HepG2 (cell line): ENCODE data around the gene IPPK. TPM values are rescaled to one million over a fixed set of nuclear protein-coding genes. Genes with fewer than 3 reads are reported as not detected.

Experiments
- ATAC-seq: fragments of 200-7000 bp; cut with Tn5 transposase; 3 replicates; pipeline ENCODE4 v1.9.1; 2020; ENCODE audit warnings: mild to moderate bottlenecking, moderate library complexity
- BruUV-seq: library from RNA; stranded (reverse); fragments of 400-500 nt; replicated peaks from 2 replicates; lab custom pipeline; 2021; lab: Mats Ljungman, UMichigan
- CTCF ChIA-PET: fragments of 300-600 bp; formaldehyde crosslinking; extraction: SDS; loops from one replicate; lab custom pipeline; 2021; ENCODE audit warnings: low total read pairs, inconsistent platforms, low intra/inter-chr PET ratio; lab: Yijun Ruan, JAX
- POLR2A ChIA-PET: fragments of 350-600 bp; sonication (Branson Sonifier 250); formaldehyde crosslinking; loops from one replicate; lab custom pipeline; 2020; ENCODE audit warnings: antibody characterized with exemption, inconsistent platforms; lab: Yijun Ruan, JAX
- DNase-seq: peaks from one replicate; pipeline ENCODE4 v3.0.0-alpha.2; 2015; ENCODE audit warnings: low spot score
- FAIRE-seq: peaks from 3 replicates; lab custom pipeline; 2011; peaks lifted over from hg19 to GRCh38; lab: Jason Lieb, UNC
- H2AFZ ChIP-seq: one replicate; pipeline ENCODE4 v1.6.1; 2011; ENCODE audit warnings: low read length, inconsistent platforms
- H3K27ac ChIP-seq: fragments of 300-600 bp; 3 replicates; pipeline ENCODE4 v1.8.0; 2011; ENCODE audit warnings: mixed run types, mild to moderate bottlenecking, mixed read lengths, low read length, inconsistent platforms; ENCODE audit not compliant: insufficient read depth; ENCODE audit errors: extremely low read length
- H3K27me3 ChIP-seq, 2 experiments: fragments of 200-600 bp in 1 of 2; 2 replicates in 1 of 2; 3 replicates in 1 of 2; pipeline versions ENCODE4 v1.6.0 to v1.8.0; 2011; ENCODE audit warnings: low read length in 2 of 2, mild to moderate bottlenecking in 2 of 2, moderate library complexity in 2 of 2, inconsistent platforms in 1 of 2; ENCODE audit not compliant: insufficient read depth in 2 of 2, control insufficient read depth in 1 of 2
- H3K36me3 ChIP-seq, 2 experiments: fragments of 200-600 bp in 1 of 2; replicated peaks in 1 of 2; 2 replicates in 1 of 2; 3 replicates in 1 of 2; pipeline versions ENCODE4 v1.5.1 to v1.8.0; 2011; ENCODE audit warnings: low read length in 2 of 2, inconsistent platforms in 1 of 2; ENCODE audit not compliant: insufficient read depth in 2 of 2, control insufficient read depth in 1 of 2
- H3K4me1 ChIP-seq: 2 replicates; pipeline ENCODE4 v1.5.1; 2012; ENCODE audit warnings: low read length, inconsistent platforms; ENCODE audit not compliant: insufficient read depth
- H3K4me2 ChIP-seq: 2 replicates; pipeline ENCODE4 v1.6.0; 2011; ENCODE audit warnings: low read depth, low read length, inconsistent platforms
- H3K4me3 ChIP-seq, 3 experiments: fragments of 200-600 bp in 1 of 3; sonication (generic), shearing (Covaris generic) in 1 of 3; replicated peaks in 1 of 3; 2 replicates each; pipeline ENCODE4 v1.5.1; 2011 to 2016; ENCODE audit warnings: low read length in 3 of 3, inconsistent platforms in 2 of 3, low read depth in 2 of 3, mild to moderate bottlenecking in 2 of 3, control low read depth in 1 of 3, mixed read lengths in 1 of 3; ENCODE audit not compliant: insufficient read depth in 1 of 3
- H3K79me2 ChIP-seq: one replicate; pipeline ENCODE4 v1.6.1; 2011; ENCODE audit warnings: low read length, inconsistent platforms; ENCODE audit not compliant: insufficient read depth
- H3K9ac ChIP-seq: 2 replicates; pipeline ENCODE4 v1.6.0; 2011; ENCODE audit warnings: mild to moderate bottlenecking, low read depth, low read length, inconsistent platforms; ENCODE audit not compliant: insufficient read depth
- H3K9me3 ChIP-seq: 2 replicates; pipeline ENCODE4 v1.5.1; 2012; ENCODE audit warnings: mild to moderate bottlenecking, low read length
- H4K20me1 ChIP-seq: 2 replicates; pipeline ENCODE4 v1.6.0; 2011; ENCODE audit warnings: inconsistent platforms, mild to moderate bottlenecking, low read length, moderate library complexity; ENCODE audit not compliant: insufficient read depth
- ARID2 ChIP-seq: sonication (generic); formaldehyde crosslinking; IDR thresholded peaks from 2 replicates; pipeline ENCODE4 v1.8.1; 2022; ENCODE audit warnings: mild to moderate bottlenecking, missing genetic modification reagents, borderline replicate concordance
- HDAC6 ChIP-seq: fragments of 200-600 bp; sonication (generic); IDR thresholded peaks from 2 replicates; pipeline ENCODE4 v1.7.0; 2017; ENCODE audit warnings: mild to moderate bottlenecking, antibody characterized with exemption, low read length, low read depth
- HHEX ChIP-seq: IDR thresholded peaks from 2 replicates; pipeline ENCODE4 v1.6.1; 2016; ENCODE audit warnings: control low read depth
- TGIF2 ChIP-seq: IDR thresholded peaks from 2 replicates; pipeline ENCODE4 v1.6.1; 2016; ENCODE audit warnings: control low read depth, missing compliant biosample characterization
- YY1 ChIP-seq: IDR thresholded peaks from 2 replicates; pipeline ENCODE4 v1.6.1; 2011; ENCODE audit warnings: low read length, low read depth, moderate library complexity, mild to moderate bottlenecking; ENCODE audit not compliant: insufficient read depth, insufficient replicate concordance
- ZBTB40 ChIP-seq, 2 experiments: fragments of 450-650 bp in 1 of 2; sonication (generic) in 1 of 2; formaldehyde crosslinking in 1 of 2; IDR thresholded peaks; 2 replicates each; pipeline versions ENCODE4 v1.6.1 to v1.8.0; 2016 to 2022; ENCODE audit warnings: antibody characterized with exemption in 1 of 2, mild to moderate bottlenecking in 1 of 2, missing genetic modification reagents in 1 of 2
- ZNF414 ChIP-seq: sonication (generic); formaldehyde crosslinking; IDR thresholded peaks from 2 replicates; pipeline ENCODE4 v1.5.0; 2020; ENCODE audit warnings: missing genetic modification reagents
- WGBS: methylation state at CpG from one replicate; pipeline ENCODE4 v1.1.6; 2017; ENCODE audit warnings: low lambda C conversion rate; 5-methylcytosine and 5-hydroxymethylcytosine counted together
- in situ Hi-C: cut with HindIII; loops from 2 replicates; pipeline ENCODE4 v1.10.0; 2017; ENCODE audit warnings: low pct_unique_long_range_greater_than_20kb; ENCODE audit not compliant: extremely low pct_ligation_motif_present
- intact Hi-C: fragments of 100-400 bp; cut with micrococcal nuclease; formaldehyde crosslinking; loops from one replicate; pipeline ENCODE4 v1.10.0; 2022; ENCODE audit not compliant: unreplicated experiment
- polyA plus RNA-seq, 8 experiments: library from polyadenylated mRNA; depleted of rRNA in 3 of 8; stranded (reverse) in 7 of 8; unstranded in 1 of 8; fragments of >200 nt; fragmentation: Illumina TruSeq in 4 of 8; extraction: Trizol in 4 of 8; gene quantifications; 2 replicates each; pipeline versions ENCODE4 v1.2.1 to v1.2.3, GENCODE V29; 2011 to 2016; ENCODE audit warnings: low read depth in 4 of 8, missing spikeins in 1 of 8, mixed read lengths in 1 of 8; ENCODE audit not compliant: insufficient read depth in 1 of 8
- total RNA-seq, 5 experiments: library from RNA; depleted of rRNA; stranded (reverse); fragments of >200 nt; fragmentation: Illumina TruSeq; extraction: Trizol; gene quantifications; 2 replicates each; pipeline ENCODE4 v1.2.3, GENCODE V29; 2016; ENCODE audit warnings: low read depth in 1 of 5
- TF ChIP-seq, protein P1 (sequence below): sonication (generic); formaldehyde crosslinking; IDR thresholded peaks from 2 replicates; pipeline ENCODE4 v1.4.0; 2020; ENCODE audit warnings: mild to moderate bottlenecking, missing genetic modification reagents, borderline replicate concordance
- TF ChIP-seq, protein P2 (sequence below): IDR thresholded peaks from 2 replicates; pipeline ENCODE4 v1.6.1; 2016; ENCODE audit warnings: missing biosample characterization, missing genetic modification reagents, low read depth

Gene IPPK
- total and polyA plus RNA-seq, 2 of the 13 experiments (the other 11 are each of a cell fraction or from before 2014, with no cell fraction given): 9.9 to 14.1 TPM

- peaks cover 10 to 56% of the 10 kb centered on the region in 2 experiments for H3K36me3 ChIP-seq
- 0 out of 2 replicates have a peak, but pooled peaks cover 7% of the 10 kb centered on the region for H3K4me1 ChIP-seq
- no peaks in the 10 kb centered on the region for H3K27me3 ChIP-seq
- peaks cover 2% of the 10 kb centered on the region for H3K79me2 ChIP-seq
- no TSS peak for BruUV-seq
- no peak overlapping the region for H3K27ac ChIP-seq
- DNase-seq (no peak), ATAC-seq (no peak), FAIRE-seq (no peak)
- H2AFZ ChIP-seq: no peak overlapping the region
- WGBS: 96% methylated on average over 7 of the region's 10 CpGs
- no peaks in the 10 kb centered on the region for H3K9me3 ChIP-seq
- ChIA-PET POLR2A (interaction anchor here (1.1 kb wide), 1 partner anchor 19 kb away, joined by 4 read pairs; the partner anchor contains the start of gene IPPK), CTCF (no interaction called here)
- in situ Hi-C loops: no loop called here
- no peak overlapping the region for H3K4me2 ChIP-seq
- H3K9ac ChIP-seq: no peak overlapping the region
- intact Hi-C loops: no loop called here
- no peaks in the 10 kb centered on the region for H4K20me1 ChIP-seq
- no peak overlapping the region for H3K4me3 ChIP-seq
- TF ChIP-seq HDAC6: no peak
- no peak for TF ChIP-seq ZBTB40 (IDR thresholded peaks at IDR 0.05)
- TF ChIP-seq ZBTB40 (CRISPR knock-in tag; IDR thresholded peaks at IDR 0.05): no peak
- TF ChIP-seq, protein P1, sequence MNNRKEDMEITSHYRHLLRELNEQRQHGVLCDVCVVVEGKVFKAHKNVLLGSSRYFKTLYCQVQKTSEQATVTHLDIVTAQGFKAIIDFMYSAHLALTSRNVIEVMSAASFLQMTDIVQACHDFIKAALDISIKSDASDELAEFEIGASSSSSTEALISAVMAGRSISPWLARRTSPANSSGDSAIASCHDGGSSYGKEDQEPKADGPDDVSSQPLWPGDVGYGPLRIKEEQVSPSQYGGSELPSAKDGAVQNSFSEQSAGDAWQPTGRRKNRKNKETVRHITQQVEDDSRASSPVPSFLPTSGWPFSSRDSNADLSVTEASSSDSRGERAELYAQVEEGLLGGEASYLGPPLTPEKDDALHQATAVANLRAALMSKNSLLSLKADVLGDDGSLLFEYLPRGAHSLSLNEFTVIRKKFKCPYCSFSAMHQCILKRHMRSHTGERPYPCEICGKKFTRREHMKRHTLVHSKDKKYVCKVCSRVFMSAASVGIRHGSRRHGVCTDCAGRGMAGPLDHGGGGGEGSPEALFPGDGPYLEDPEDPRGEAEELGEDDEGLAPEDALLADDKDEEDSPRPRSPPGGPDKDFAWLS: no peak
- no peak for TF ChIP-seq ZNF414
- no peak for TF ChIP-seq TGIF2 (CRISPR knock-in tag)
- no peak for TF ChIP-seq ARID2 (CRISPR knock-in tag)
- TF ChIP-seq, protein P2, sequence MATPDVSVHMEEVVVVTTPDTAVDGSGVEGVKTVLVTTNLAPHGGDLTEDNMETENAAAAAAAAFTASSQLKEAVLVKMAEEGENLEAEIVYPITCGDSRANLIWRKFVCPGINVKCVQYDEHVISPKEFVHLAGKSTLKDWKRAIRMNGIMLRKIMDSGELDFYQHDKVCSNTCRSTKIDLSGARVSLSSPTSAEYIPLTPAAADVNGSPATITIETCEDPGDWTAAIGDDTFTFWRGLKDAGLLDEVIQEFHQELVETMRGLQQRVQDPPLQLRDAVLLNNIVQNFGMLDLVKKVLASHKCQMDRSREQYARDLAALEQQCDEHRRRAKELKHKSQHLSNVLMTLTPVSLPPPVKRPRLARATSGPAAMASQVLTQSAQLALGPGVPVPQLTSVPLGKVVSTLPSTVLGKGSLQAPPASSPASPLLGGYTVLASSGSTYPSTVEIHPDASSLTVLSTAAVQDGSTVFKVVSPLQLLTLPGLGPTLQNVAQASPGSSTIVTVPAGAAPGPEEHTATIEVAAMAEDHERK (CRISPR knock-in tag): no peak
- TF ChIP-seq HHEX (CRISPR knock-in tag): no peak
- no peak for TF ChIP-seq YY1
Measured at GRCh38 chr9:92650839-92651621, 18.9 kb downstream of the IPPK start.
